HG02588 (cell line): Measurements from ENCODE around the gene PIAS2.
"Not testable (repeated sequence)": the region's sequence is repeated elsewhere in the genome, so short reads cannot be mapped to it uniquely, and the experiment has no call there.

ENCODE experiments used
- ATAC-seq: cut with Tn5 transposase; IDR thresholded peaks from one replicate; pipeline ENCODE4 v1.9.1; 2021; ENCODE audit warnings: mild to moderate bottlenecking, moderate library complexity; ENCODE audit not compliant: unreplicated experiment

PIAS2 gene

DNA sequence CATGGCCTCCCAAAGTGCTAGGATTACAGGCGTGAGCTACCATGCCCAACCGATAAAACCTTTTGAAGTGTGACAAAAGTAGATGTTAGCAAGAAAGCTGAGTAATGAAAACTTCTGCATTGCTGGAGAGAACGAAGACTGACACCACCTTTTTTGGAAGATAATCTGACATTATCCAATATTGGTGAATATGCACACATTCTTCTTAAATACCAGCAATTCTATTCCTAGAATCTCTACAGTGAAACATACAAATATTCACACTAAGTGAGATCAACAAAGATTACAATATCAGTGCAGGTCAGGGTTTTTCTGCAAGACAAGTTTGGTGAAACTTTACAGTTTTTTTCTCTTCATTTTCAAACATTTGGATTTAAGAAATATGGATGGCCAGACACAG is 7.8 kb downstream of the PIAS2 start:
- ATAC-seq = no peak

DNA sequence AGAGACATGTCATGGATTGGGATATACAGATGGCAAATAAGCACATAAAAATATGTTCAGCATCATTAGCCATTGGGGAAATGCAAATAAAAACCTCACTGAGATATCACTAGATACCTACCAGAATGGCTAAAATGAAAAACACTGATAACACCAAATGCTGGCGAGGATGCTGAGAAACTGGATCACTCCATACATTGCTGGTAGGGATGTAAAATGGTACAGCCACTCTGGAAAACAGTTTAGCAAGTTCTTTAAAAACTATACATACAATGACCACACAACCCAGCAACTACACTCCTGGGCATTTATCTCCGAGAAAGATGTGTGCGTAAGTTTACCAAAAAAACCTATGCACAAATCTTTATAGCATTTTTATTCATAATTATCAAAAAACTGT is 13.9 kb downstream of the PIAS2 start:
- ATAC-seq = no peak

DNA sequence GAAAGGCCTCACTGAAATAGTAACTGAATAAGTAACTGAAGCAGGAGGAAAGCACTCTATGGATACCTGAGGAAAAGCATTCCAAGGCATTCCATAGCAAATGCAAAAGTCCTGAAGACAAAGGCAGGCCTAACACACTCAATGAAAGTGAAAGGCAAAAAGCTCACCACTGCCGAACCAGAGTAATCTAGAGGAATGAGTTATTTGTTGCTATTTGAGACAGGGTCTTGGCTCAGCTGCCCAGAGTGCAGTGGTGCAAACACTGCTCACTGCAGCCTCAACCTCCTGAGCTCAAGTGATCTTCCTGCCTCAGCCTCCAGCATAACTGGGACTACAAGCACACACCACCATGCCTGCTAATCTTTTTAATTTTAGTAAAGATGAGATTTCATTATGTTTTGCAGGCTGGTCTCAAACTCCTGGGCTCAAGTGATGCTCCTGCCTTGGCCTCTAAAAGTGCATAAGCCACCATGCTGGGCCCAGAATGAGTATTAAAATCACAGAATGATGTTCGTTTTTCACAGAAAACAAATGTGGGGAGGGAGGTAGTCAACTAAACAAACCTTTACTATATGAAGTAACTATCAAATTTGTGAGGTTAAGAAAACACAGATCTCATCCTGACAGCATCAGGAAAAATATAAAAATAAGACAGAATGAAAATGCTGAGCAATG is 17.9 kb downstream of the PIAS2 start:
- ATAC-seq = peak; percentile 70

DNA sequence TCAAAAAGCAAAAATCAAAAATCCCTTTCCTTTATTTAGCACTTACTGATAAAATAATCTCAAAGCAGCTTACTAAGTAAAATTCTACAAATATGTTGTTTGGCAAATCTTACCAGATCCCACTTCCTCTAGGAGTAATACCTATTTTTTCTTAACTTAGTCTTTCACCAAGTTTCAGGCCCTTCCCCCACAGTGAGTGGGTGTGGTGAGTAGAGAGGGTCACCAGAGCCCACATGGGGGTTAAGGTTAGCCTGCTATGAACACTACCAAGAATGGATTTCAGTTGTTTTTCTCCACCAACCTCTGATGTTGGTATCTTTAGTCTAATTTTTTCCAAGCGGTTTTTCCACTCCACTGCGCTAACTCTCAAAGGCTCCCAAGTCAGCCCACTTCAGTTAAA is 23.2 kb downstream of the PIAS2 start:
- no peak for ATAC-seq

DNA sequence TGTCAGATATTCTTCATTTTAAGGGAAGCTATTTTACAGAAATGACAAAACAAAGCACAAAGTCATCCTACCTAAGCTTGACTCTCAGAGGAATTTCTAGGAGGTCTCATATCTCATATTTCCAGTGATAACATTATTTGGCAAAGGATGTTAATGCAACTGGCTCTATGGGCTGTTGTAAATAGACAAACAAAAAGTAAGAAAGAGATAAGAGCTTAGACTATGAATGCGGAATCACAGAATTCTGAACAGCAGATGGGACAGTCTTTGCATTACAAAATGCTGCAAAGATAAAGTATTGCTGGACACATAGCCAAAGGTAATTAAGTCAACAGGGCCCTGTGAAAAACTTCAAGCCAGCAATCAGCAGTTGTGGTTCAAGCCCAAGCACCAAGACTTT is 23.9 kb downstream of the PIAS2 start:
- no peak for ATAC-seq

DNA sequence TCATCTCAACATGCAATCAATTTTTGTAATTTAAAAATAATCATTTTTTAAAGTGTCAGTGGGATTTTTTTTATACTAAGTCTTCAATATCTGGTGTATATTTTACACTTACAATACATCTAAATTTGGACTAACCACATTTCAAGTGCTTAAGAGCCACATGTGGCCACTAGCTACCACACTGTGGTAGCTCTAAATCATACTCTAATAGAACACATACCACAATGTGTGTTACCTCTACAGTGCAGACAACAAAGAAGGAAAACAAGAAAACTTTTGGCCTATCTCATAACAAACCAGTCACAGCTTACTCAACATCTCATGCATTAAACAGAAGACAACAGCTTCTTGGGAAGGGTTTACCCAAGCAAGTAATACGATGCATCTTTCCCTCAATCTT is 24.5 kb downstream of the PIAS2 start:
- no peak for ATAC-seq

DNA sequence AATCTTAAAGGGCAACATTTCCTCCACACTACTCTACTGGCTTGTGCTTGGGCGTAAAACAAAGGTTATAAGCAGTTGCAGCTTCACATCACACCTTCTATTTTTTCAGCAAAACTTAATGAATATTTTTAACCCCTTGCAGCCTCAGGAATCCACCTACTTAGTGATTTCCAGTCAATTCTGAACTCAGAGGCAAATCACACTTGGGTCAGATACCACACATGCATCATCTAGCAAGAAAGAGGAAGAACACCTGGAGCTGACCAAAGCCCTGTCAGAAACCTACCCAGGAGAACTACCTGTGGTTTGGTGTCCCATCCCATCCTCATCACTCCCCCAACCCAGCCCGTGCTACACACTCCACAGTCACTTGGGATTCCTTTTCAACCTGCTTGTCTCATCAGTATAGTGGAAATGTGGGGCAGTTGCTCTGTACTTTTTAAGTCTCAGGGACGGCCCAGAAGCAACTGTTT is 25.5 kb downstream of the PIAS2 start:
- ATAC-seq = peak; percentile 91

DNA sequence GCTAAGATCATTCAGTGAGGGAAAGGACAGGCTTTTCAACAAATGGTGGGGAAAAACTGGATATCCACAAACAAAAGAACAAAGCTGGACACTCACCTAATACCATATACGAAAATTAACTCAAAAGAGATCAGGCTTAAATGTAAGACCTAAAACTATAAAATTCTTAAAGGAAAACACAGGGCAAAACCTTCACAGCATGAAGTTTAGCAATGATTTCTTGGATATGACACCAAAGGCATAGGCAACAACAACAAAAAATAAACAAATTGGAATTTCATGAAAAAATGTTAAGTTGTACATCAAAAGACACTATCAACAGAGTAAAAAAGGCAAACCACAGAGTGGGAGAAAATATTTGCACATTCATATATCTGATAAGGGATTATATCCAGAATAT is 28.3 kb downstream of the PIAS2 start:
- no peak for ATAC-seq

DNA sequence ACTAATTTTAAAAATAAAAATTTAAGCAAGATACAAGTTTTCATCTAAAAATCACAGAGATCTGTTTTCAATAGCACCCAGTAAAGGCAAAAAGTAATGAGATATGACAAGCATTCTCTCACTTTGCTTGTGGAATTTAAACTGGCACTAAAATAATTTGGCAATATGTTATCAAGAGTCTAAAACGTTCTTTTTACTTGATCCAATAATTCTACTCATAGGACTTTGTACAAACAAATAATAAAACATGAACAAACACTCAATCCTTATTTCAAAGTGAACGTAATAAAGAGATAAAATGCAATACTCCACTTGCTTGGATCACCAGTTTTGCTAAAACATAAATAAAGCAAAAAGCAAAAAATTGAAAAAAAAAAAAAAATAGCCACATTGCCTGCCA is 30.4 kb downstream of the PIAS2 start:
- ATAC-seq = no peak

DNA sequence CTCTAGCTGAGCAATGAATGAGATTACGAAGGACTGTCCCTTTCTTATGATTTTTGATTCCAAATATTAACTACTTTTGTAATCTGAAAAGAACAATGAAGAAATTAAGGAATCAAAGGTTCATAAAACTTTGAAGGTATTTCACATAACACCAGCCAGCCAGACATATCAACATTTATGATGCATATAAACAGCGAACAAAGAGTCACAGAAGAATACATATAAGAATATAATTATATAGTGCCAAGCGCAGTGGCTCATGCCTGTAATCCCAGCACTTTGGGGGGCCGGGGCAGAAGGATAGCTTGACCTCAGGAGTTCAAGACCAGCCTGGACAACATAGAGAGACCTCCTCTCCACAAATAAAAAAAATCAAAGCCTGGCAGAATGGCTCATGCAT is 34.1 kb downstream of the PIAS2 start:
- ATAC-seq = no peak

DNA sequence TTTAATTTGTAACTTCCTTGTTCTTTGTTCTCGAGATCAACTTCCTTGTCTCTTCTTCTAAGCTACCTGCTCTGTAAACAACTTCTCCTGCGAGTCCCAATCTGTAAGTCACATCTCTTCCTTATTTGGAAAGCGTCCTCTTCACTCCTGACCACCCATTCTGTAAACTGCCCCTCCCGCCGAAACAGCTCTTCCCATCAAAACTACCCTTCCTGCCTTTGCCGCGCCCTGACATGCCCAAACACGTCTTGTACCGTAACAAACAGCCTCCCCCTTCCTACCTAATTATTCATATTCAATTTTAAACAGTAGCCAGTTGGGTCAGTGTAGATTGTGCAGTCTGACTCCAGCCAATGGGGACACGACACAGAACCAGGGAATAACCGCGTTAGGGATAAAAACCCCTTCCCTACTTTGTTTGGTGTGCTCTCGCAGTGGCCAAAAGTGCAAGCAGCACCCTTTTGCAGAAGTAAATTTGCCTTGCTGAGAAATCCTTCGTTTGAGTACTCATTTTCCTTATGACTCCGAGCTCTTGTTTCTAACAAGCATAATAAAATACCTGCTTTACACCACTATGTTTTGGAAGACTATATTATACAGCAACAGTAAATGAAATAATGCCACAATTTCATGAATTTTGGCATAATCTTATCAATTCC is 39.8 kb downstream of the PIAS2 start:
- ATAC-seq = no peak

DNA sequence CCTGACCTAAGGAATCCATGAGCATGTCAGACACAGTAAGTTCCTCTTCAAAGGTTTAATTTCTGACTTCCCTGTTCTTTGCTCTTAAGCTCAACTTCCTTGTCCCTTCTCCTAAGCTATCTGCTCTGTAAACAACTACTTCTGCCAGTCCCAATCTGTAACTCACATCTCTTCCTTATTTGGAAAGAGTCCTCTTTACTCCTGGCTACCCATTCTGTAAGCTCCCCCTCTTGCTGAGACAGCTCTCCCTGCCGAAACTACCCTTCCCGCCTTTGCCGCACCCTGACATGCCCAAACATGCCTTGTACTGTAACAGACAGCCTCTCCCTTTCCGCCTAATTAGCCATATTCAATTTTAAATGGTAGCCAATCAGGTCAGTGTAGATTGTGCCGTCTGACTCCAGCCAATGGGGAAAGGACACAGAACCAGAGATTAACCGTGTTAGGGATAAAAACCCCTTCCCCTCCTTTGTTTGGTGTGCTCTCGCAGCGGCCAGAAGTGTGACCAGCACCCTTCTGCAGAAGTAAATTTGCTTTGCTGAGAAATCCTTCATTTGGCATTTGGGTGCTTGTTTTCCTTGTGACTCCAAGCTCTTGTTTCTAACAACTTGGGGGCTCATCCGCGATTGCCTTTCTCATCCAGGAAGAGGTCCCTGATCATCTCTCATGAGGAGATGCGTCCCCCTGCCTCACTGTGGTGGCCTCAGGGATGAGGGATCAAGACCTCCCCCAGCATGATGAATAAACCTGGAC is 49.0 kb downstream of the PIAS2 start:
- ATAC-seq = no peak

DNA sequence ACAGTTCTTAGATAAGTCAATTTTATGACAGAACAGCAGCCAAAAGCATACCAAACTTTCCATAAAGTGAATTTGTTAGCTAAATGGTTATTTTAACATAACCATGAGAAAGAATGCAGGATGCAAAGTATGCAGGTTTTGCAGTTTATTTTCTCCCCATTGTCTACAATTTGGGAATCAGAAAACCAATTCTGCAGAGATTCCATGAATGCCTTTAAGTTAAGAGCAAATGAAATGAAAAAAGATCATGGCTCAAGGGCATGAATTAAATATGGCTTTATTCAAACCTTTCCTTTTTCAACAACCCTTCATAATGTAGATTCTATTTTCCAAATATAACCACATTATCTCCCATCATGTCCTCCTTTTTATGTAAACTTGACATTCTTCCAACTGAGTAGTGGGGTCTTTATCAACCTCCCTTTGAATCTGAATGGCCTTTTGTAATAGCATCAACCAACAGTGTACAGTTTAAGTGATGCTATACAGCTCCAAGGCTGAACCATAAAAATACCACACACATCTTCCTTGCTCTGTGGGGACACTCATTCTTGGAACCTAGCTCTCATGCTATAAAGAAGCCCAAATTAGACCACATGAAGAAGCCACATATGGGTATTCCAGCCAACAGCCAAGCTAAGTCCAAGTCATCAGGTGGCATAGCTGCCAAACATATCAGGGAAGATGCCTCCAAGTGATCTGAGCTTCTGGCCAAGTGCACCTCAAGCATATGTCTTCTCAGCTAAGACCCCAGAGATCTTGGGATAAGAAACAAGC is 49.8 kb downstream of the PIAS2 start:
- no peak for ATAC-seq

DNA sequence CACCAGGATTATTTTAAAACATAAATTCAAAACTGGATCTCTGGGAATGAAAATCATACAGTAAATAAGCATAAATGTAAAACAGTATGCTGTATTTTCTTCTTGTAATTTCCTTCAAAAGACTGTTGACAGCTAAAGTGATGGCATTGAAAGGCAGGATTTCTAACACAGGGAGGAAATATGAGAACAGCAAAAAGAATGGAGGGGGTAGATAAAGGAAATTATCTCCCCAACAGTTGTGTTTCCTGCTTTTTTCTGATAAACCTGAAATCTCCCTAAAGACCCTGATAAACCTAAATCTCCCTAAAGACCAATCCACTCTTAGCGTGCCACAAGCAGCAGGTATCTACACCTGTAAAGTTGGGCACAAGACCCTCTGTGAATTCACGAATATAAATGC is 50.8 kb downstream of the PIAS2 start:
- ATAC-seq = no peak

DNA sequence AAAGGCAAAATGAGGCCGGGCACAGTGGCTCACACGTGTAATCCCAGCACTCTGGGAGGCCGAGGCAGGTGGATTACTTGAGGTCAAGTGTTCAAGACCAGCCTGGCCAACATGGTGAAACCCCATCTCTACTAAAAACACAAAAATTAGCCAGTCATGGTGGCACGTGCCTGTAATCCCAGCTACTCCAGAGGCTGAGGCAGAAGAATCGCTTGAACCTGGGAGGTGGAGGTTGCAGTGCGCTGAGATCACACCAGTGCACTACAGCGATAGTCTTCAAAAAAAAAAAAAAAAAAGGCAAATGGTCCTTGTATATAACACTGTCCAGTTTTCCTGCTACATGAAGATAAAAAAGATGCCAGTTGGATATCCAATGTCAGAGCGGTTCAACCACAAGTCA is 52.1 kb downstream of the PIAS2 start:
- not testable (repeated sequence) for ATAC-seq

DNA sequence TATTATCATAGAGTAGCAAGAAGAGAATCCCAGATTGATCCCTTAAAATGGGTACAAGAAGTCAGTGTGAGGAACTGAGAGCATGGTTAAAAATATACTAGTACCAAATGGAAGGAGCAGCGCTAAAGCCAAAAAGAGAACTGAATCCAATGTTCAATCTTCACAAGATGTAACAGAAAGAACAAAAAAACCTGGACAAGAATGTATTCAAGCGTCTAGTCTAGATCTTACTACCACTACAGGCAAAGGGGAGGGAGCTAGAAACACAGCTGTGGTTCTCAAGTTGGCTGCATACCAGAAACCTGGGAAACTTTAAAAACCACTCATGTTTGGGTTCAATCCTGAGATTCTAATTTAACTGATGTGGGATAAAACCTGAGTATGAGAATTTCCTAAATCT is 57.5 kb downstream of the PIAS2 start:
- peak; percentile 73 for ATAC-seq

DNA sequence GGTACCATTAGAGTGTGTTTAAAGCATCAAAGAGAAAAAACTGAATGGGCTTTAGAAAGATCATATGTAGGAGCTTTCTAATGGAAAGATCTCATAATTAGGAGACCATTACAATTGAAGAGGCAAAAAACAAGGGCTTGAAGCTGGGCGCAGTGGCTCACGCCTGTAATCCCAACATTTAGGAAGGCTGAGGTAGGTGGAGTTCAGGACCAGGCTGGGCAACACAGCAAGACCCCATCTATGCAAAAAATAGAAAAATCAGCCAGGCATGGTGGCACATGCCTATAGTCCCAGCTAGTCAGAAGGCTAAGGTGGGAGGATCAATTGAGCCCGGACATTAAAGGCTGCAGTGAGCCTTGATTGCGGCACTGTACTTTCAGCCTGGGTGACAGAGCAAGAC is 59.0 kb downstream of the PIAS2 start:
- ATAC-seq = no peak

DNA sequence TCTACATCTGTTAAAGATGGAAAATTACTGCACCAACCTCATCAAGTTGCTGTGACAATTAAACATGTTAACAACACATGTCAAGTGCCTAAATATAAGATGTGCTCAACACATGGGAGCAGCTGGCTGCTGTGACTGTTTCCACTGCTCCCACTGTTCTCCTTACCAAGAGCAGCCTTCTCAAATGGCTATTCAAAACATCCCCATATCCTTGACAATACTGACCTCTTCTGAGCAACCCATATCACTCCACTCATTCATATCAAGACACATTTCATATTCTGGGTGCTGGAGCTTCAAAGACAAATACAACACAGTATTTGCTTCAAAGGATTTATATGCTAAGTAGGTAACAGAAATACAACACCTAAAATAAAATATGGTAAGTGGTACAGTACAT is 60.3 kb downstream of the PIAS2 start:
- no peak for ATAC-seq

DNA sequence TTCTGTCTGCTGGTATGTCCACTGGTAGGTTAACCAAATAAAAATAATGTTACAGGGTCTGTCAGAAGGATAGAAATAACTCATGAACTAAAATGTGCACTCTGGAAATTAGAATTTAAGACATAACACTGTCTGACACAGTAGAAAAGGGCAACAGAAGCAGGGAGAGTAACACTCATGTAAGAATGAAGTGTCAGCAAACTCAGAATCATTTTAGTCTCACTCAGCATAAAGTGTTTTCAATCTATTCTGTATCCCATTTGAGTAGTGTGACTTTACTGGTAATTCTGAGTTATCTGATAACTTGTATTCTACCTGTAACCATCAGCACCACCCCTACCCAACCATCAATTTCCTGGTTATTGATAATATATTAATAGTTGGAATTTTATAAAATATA is 68.3 kb downstream of the PIAS2 start:
- ATAC-seq = no peak

DNA sequence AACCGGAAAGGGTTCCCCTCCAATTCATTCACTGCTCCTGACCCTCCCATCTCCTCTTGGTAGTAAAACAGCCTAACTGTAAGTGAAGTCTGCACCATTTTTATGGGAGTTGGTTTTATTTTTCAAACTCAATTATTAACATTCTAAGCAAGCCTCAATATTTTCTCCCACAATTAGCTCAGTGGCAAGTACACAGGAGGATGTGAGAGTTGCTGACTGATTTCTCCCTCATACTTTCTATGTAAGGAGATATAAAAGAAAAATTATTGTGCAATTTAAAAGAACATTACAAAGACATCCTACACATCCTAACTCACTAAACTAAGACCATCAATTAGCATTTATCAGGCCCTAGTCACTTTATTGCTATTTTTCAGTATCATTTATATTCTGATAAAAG is 73.9 kb downstream of the PIAS2 start:
- no peak for ATAC-seq

DNA sequence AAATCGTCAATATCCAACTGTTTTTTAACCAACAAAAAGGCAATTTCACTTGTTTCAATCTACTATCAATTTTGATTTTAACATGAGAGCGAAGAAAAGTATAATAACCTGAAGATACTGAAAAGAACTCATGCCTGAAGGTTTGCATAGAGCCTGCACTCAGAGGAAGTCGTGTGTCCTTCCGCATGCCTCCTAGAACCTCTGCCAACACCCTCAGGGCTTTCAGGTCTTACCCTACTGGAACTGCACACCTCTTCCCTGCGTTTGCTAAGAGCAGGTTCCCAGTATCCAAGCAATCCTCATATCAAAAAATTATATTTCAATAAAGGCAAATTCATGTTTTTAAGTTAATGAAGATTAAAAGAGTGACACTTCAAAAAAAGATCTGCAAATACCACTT is 74.7 kb downstream of the PIAS2 start:
- no peak for ATAC-seq
